ENCODE data around the gene STARD13.

Gene STARD13

GRCh38 chr13:33224686-33225085 lies 60.9 kb downstream of the STARD13 start:
- DNase-seq: no peak

GRCh38 chr13:33224191-33224590 lies 61.4 kb downstream of the STARD13 start:
- no peak for DNase-seq

DNA sequence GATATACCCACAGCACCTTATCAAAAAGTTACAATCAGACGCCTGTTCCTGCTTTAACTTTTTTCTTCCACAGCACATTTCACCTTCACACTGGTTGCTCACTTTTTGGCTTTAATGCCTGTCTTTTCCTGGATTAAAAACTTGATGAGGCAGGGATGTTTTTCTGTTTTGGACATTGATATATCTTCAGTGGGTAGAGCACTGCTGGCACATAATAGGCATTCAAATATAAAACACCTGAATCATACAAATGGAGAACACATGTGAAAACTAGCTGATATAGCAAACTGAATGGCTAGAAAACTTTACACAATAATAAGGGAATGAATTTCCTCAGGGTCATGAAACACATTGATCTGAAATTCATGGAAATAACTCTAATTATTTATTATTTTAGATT lies 65.6 kb downstream of the STARD13 start:
- no peak for DNase-seq

DNA sequence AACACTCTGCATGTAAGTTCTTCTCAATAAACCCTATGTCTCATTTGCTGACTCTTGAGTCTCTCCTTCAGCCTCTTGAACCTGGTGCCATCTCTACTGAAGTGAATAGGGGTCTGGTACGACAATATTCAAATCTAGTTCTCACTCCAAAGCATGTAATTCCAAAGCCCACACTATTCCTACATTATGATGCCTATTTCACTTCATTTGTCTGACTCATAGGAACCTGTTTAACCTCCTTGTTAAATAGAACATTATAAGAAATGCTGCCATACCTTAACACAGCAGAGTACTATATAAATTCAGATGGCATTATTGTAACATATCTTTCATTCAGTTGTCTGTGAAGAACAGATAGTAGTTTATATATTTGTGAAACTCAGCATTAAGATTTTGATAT lies 67.1 kb downstream of the STARD13 start:
- DNase-seq: no peak

- no peak for DNase-seq
Observed at GRCh38 chr13:33218020-33218419, 67.5 kb downstream of the STARD13 start.

DNA sequence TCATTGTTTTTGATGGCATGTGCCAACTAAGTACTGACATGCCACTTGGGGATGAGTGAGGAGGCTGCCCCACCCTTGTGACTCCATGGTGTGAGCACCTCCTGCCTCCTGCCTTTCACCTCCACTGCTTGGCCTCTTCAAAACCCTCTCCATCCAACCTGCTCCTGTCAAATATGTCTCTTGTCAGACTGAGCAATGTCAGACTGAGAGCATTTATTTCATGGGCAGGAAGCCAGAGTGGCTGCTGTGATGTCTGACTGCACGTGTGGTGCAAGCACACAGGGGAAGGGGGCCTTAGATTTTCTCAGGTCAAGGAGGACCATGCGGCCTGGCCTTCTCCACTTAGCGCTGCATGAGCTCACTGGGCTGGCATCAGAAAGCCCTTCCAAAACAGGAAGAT lies 68.3 kb downstream of the STARD13 start:
- DNase-seq: no peak

DNA sequence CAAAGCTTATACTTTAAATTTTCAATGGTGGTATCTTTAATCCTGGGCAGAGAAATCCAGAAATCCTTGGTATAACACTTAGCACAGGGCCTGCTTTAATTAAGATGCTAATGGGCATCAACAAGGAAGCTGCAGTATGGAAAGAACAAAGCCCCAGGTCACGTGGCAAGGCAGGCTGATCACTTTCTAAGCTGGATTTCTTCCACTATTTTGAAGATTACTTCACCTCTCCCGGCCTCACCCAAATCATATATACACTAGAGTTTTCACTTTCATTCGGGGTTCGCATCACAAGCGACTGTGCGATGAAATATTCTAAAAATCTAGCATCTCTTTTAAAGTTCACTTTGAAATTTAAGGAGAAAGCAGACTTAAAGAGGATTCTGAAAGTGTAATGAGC lies 71.8 kb downstream of the STARD13 start:
- no peak for DNase-seq

GRCh38 chr13:33213024-33213768 lies 72.4 kb downstream of the STARD13 start:
- DNase-seq: no peak

DNA sequence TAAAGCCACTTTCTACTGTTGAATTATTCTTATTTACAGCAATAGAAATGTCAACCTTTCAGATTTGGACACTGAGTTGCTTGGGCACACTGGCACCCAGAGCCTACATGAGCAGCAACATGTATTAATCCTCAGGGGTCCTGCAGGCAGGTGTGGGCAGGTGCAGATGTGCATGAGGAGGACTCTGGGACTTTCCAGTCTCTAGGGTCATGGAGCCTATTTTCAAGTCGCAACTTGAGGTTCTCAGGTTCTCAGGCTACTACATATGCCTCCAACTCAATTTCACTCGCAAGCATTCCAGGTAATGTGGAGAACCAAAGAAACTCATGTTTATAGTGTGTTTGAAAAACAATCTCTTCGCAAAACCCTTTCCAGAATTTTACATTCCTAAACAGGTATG lies 73.2 kb downstream of the STARD13 start:
- no peak for DNase-seq

DNA sequence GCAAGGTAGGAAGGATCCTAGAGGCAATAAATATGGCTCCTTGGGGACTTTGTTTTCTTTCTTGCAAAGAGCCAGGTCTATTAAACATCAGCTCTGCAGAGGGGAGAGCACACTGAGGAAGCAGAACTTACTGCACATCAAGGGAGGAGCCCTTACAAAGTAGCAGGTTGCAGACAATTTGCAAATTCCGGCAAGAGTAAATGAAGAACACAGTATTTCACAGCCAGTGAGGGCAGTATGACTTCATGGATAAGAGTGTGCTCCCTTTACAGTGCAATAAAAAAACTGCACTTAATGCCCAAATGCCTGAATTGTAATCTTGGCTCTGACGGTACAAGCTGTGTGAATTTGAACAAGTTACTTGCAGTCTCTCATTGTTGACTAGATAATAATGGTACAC lies 75.5 kb downstream of the STARD13 start:
- no peak for DNase-seq

DNA sequence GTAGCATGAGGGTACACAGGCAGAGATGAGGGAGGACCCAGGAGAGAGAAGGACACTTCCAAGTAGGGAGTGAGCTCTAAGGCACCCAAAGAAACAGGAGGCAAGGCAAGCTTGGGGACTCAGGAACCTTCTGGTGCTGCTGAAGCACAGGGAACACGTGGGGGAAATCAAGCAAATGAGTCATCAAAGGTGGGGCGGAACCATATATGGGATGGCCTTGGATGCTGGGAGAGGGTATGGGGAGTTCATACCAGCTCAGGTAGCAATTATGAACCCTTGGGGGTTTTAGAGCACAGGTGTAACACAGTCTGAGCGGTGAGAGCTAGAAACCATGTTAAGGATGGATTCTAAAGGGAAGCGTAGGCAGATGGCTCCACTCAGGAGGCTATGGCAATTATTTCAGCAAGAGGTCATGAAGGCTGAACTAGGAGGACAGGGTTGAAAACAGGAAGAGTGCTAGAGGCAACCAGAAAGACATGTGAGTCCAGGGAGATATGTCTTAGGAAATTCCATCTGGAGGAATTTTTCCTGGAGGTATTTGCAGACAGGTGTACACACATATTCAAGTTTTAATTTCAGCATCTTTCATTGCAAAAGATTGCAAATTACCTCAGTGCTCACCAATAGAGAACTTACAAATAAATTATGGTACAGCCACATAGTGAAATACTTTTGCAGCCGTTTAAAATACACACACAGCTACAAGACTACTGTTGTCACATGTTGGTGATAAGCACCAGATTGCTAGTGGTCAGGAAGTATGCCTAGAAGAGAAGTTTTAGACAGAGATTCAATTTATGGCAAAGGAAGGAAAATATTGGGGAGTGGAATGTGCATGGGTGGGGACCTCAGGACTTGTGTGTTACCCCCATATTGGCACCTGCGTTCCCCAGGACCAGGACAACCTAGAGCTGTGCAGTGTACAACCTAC lies 77.0 kb downstream of the STARD13 start:
- no peak for DNase-seq

DNA sequence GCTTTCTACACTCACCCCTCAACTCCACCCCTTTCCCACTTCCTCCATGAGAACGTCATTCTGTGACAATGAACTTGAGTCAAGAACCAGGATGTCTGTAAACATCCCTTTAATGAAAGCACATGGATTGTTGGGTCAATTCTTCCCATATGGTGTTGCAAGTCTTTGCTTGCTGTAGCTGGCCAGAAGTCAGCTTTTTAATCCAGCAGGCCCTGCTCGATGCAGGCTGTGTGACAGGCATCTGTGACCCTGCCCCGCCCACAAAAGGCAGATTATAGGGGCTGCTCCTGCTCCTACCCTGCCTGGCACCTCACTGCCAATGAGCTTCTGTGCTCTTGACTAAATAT lies 78.0 kb downstream of the STARD13 start:
- no peak for DNase-seq

GRCh38 chr13:33206945-33207614 lies 78.5 kb downstream of the STARD13 start:
- DNase-seq: no peak

DNA sequence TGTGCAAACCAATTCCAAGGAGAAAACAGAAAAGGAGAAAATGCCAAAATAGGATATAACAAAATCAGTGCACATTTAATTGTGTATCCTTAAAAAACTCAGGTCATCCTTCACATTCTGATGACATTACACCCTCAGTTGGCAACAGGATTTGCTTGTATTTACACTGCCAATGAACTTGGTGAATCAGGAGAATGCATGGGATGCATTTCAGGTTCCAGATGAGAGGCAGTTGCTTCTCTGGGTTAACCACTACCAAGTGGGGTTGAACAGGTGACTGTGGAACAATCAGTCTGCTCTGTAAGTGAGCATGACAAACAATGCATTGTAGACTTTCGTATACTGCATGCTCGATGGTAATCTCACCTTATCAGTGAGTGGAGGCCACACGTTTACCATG lies 79.1 kb downstream of the STARD13 start:
- no peak for DNase-seq

- DNase-seq: no peak
Observed at GRCh38 chr13:33205804-33206221, 79.7 kb downstream of the STARD13 start.

DNA sequence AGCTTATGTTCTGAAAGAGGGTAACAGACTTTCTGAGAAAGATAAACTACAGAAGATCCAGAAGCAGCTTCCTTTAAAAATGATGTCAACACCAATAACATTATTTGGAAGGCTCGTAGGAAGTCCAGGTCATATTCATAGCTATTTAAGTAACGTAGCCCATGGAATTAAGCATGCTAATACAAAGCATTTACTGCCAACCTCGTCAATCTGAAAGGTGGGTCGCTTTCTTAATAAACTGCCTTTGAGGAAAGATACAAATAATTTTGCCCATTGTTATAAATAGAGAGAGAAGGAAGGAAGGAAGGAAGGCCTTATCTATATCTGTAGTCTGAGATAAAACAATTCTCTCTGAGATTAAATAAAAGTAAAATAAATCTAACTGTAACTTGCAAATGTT lies 80.3 kb downstream of the STARD13 start:
- no peak for DNase-seq

DNA sequence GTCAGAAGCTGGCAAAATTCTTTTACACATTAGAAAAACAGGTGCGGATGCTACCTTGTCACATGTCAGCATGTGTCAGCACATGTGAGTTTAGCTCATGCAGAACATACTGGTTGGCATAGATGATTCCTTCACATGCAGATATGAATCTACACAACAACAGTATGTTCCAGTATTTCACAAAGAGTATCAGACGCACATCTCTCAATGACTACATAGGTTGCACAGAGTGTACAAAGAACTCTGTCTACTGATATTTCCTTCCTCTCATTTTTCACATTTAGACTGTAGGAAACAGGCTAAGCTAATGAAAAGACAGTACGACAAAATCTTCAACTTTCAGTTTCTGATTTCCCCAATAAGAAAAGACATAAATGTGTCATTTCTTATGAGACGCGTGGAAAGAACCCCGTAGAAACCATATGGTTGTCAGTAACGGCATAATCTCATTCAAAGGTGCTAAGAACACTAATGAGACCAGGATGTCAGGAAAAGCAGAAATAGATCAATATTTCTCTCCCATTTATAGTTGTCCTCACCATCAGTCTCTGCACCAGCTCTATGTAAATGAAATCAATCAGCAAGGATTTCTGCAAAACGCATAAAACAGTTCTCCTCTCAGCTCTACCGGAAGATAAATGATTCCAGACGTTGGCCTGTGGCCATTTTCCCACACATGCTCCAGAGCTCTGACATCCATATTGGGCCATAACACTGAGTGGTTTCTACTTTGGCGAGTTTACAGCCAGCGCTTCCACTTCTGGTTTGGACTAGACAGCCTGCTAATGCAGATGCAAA lies 81.2 kb downstream of the STARD13 start:
- no peak for DNase-seq

DNA sequence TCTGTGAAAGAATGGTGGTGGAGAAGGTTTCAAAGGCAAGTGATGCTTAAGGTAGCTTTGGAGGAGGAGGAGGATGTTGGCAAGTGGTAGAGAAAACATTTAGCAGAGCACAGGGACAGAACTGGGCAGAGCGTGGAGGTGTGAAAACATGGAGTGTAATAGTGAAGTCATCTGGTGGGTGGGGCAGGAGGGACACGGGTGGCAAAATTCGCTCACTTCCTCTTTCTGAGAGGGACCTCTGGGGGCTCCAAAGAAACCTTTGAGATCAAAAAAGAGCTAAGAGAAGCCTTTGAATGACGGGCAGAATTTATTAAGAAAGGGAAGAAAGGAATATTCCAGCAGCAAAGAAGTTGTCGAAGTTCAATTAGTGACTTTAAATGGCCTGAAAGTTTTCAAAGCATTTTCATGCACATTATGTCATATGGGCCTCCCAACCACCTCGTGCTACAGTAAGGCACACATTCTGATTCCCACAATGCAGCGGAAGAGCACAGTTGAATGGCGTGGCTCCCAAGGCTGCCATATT lies 82.8 kb downstream of the STARD13 start:
- DNase-seq: no peak

DNA sequence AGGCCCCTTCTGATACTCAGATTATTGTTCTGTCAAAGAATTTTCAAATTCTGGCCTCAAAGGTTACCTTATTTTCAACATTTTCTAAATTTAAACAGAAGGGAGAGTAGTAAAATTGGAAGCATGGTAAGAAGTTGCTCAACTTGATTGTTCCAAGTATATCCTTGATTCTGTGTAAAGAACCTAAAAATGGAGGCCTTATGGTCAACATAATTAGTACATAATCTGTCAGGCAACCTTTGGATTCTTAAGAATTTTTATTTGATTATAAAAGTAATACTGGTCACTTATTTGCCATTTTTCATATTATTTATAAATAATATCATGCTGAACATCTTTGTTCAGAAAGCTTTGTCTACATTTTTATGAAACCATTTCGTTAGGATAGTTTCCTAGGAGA lies 83.9 kb downstream of the STARD13 start:
- DNase-seq: no peak

- no peak for DNase-seq
Observed at GRCh38 chr13:33199289-33199850, 86.2 kb downstream of the STARD13 start.

DNA sequence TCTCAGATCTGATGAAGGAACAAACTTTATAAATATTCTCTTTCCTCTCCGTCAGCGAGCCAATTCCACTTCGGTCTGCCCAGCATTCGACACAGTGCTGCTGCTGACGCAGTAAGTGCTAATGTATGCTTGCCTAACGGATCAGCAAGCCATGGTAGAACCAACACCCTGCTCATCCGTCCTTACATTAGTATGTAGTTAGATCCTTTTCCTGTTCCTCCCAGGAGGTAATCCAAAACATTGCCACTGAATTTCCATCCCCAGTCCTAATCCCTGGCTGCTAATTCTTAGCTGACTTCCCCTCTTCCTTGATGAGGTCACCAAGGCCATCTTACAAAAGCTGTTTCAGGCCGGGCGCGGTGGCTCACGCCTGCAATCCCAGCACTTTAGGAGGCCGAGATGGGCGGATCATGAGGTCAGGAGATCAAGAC lies 88.0 kb downstream of the STARD13 start:
- DNase-seq: no peak

DNA sequence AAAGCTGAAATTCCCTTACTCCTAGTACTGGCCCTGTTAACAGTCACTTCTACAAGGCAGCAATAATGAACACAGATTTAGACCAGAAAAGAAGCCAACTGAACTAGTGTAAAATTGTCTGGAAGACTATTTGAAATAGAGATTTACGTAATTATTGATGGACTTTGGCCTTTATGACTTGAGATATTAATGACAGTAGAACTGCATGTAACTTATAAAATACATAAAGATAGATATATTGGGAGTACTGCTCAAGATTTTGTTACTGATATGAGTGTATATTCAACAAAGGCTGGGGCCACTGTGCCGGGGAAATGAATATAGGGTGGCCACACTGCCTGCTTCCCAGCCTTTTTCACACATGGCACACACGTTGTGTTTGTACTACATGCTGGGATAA lies 88.8 kb downstream of the STARD13 start:
- DNase-seq: no peak

All from CD4-positive, alpha-beta T cell treated with Interleukin-4 for 1 hour (primary cell).